Endothelial cell of umbilical vein (primary cell): ENCODE results near the gene NAP1L1. TPM values are rescaled to one million over a fixed set of nuclear protein-coding genes. Genes with fewer than 3 reads are reported as not detected.

Experiments used
- BruUV-seq: library from RNA; stranded (reverse); fragments of 400-500 nt; replicated peaks from 2 replicates; lab custom pipeline; 2021; lab: Mats Ljungman, UMichigan
- CTCF ChIA-PET: fragments of 300-600, 350-600 bp; sonication (Branson Sonifier 250); formaldehyde crosslinking; loops from one replicate; lab custom pipeline; 2021; ENCODE audit warnings: antibody characterized with exemption, inconsistent platforms; lab: Charles Lee
- POLR2A ChIA-PET: fragments of 300-600, 350-600 bp; sonication (Branson Sonifier 250); formaldehyde crosslinking; loops from one replicate; lab custom pipeline; 2021; ENCODE audit warnings: antibody characterized with exemption, inconsistent platforms; lab: Charles Lee
- DNase-seq: peaks from one replicate; pipeline ENCODE4 v3.0.0-alpha.2; 2011; ENCODE audit warnings: low read depth, low spot score
- FAIRE-seq: peaks from 2 replicates; lab custom pipeline; 2011; peaks lifted over from hg19 to GRCh38; lab: Jason Lieb, UNC
- H2AFZ ChIP-seq: 2 replicates; pipeline ENCODE4 v1.6.0; 2012; ENCODE audit warnings: low read depth, low read length, control low read depth, inconsistent platforms
- H3K27ac ChIP-seq: 2 replicates; pipeline ENCODE4 v1.5.1; 2011; ENCODE audit warnings: low read depth, mild to moderate bottlenecking, control low read depth, low read length, moderate library complexity; ENCODE audit not compliant: insufficient read depth
- H3K27me3 ChIP-seq, 2 experiments: 2 replicates each; pipeline versions ENCODE4 v1.6.0 to v1.6.1; 2011; ENCODE audit warnings: low read length in 2 of 2, mixed read lengths in 1 of 2; ENCODE audit not compliant: control insufficient read depth in 2 of 2, insufficient read depth in 2 of 2
- H3K36me3 ChIP-seq, 2 experiments: 2 replicates in 1 of 2; 3 replicates in 1 of 2; pipeline ENCODE4 v1.5.1; 2011; ENCODE audit warnings: low read length in 2 of 2, mild to moderate bottlenecking in 1 of 2, moderate library complexity in 1 of 2; ENCODE audit not compliant: control insufficient read depth in 2 of 2, insufficient read depth in 2 of 2; ENCODE audit errors: extremely low read depth in 1 of 2
- H3K4me1 ChIP-seq: 3 replicates; pipeline ENCODE4 v1.5.1; 2011; ENCODE audit warnings: mild to moderate bottlenecking, low read length; ENCODE audit not compliant: control insufficient read depth, insufficient read depth; ENCODE audit errors: extremely low read depth
- H3K4me2 ChIP-seq: 2 replicates; pipeline ENCODE4 v1.6.1; 2011; ENCODE audit warnings: low read length, control low read depth, mixed read lengths; ENCODE audit not compliant: insufficient read depth
- H3K4me3 ChIP-seq, 3 experiments: fragments of 200-600 bp in 1 of 3; sonication (generic), shearing (Covaris generic) in 1 of 3; replicated peaks in 1 of 3; 2 replicates each; pipeline ENCODE4 v1.5.1; 2011 to 2016; ENCODE audit warnings: control low read depth in 3 of 3, low read length in 3 of 3, mild to moderate bottlenecking in 2 of 3, inconsistent platforms in 1 of 3, low read depth in 1 of 3, moderate library complexity in 1 of 3; ENCODE audit not compliant: insufficient read depth in 1 of 3
- H3K79me2 ChIP-seq: 2 replicates; pipeline ENCODE4 v1.6.0; 2012; ENCODE audit warnings: low read length, inconsistent platforms; ENCODE audit not compliant: control insufficient read depth, insufficient read depth
- H3K9ac ChIP-seq: replicated peaks from 2 replicates; pipeline ENCODE3; 2011; ENCODE audit warnings: low read length, control low read depth; ENCODE audit not compliant: insufficient read depth; ENCODE audit errors: extremely low read depth
- H3K9me1 ChIP-seq: replicated peaks from 3 replicates; pipeline ENCODE4 v1.6.0; 2011; ENCODE audit warnings: mild to moderate bottlenecking, low read length; ENCODE audit not compliant: control insufficient read depth, insufficient read depth; ENCODE audit errors: extremely low read depth
- H3K9me3 ChIP-seq: replicated peaks from 2 replicates; pipeline ENCODE4 v1.5.1; 2012; ENCODE audit warnings: low read length, inconsistent platforms; ENCODE audit not compliant: control insufficient read depth, insufficient read depth
- H4K20me1 ChIP-seq: replicated peaks from 2 replicates; pipeline ENCODE3; 2011; ENCODE audit warnings: mild to moderate bottlenecking, low read length; ENCODE audit not compliant: control insufficient read depth, insufficient read depth; ENCODE audit errors: extremely low read depth
- CTCF ChIP-seq, 2 donors: IDR thresholded peaks; 1 replicate in 1 of 2; 2 replicates in 1 of 2; pipeline ENCODE4 v1.5.1; 2011; ENCODE audit warnings: low read length in 2 of 2, mild to moderate bottlenecking in 2 of 2, moderate library complexity in 2 of 2, control low read depth in 1 of 2, inconsistent platforms in 1 of 2, low read depth in 1 of 2; ENCODE audit not compliant: insufficient read depth in 1 of 2; ENCODE audit errors: extremely low read depth in 1 of 2
- FOS ChIP-seq: IDR thresholded peaks from 2 replicates; pipeline ENCODE4 v1.6.1; 2011; ENCODE audit warnings: mild to moderate bottlenecking, low read length, moderate library complexity, borderline replicate concordance; ENCODE audit not compliant: insufficient read depth
- JUN ChIP-seq: IDR thresholded peaks from 2 replicates; pipeline ENCODE4 v1.6.1; 2011; ENCODE audit warnings: borderline replicate concordance, low read depth; ENCODE audit not compliant: insufficient read length, insufficient read depth
- MYC ChIP-seq: IDR thresholded peaks from one replicate; pipeline ENCODE4 v1.6.1; 2011; ENCODE audit warnings: mild to moderate bottlenecking, low read depth, low read length
- POLR2A ChIP-seq: IDR thresholded peaks from 2 replicates; pipeline ENCODE4 v1.6.1; 2012; ENCODE audit warnings: low read depth, mild to moderate bottlenecking, control low read depth, low read length
- dilution Hi-C: fragments of 300-500 bp; cut with MboI; formaldehyde crosslinking; loops from one replicate; pipeline ENCODE4 v1.15.0; 2019; ENCODE audit warnings: low sequenced_read_pairs; ENCODE audit not compliant: extremely low pct_ligation_motif_present
- intact Hi-C: fragments of 100-400 bp; cut with micrococcal nuclease; formaldehyde crosslinking; loops from one replicate; pipeline ENCODE4 v1.10.0; 2022
- polyA plus RNA-seq, 4 experiments: library from polyadenylated mRNA; depleted of rRNA in 3 of 4; stranded (reverse) in 3 of 4; unstranded in 1 of 4; fragments of >200 nt; gene quantifications; 2 replicates each; pipeline versions ENCODE4 v1.2.1 to v1.2.3, GENCODE V29; 2011 to 2012; ENCODE audit warnings: missing spikeins in 1 of 4
- total RNA-seq: library from RNA; stranded (reverse); gene quantifications from 2 replicates; pipeline ENCODE4 v1.2.3, GENCODE V29; 2021

The NAP1L1 gene
- total and polyA plus RNA-seq, 2 donors (not counting 3 experiments of a cell fraction or from before 2014, with no cell fraction given) = 127 to 649 TPM

GRCh38 chr12:76037130-76038103 lies 47.1 kb downstream of the NAP1L1 start:
- Histone ChIP-seq H3K9ac (peak overlapping the region; percentile 71), H4K20me1 (no peaks in the 10 kb centered on the region), H3K9me3 (no peaks in the 10 kb centered on the region), H3K4me1 (peaks cover 26% of the 10 kb centered on the region), H3K4me2 (peak overlapping the region; percentile 86), H3K9me1 (no peaks in the 10 kb centered on the region), H3K4me3 (peak overlapping the region in 1 of 3 experiments; percentile 45), H3K79me2 (no peaks in the 10 kb centered on the region), H3K27me3 (no peaks in the 10 kb centered on the region), H3K27ac (peak overlapping the region; percentile 88), H2AFZ (no peak overlapping the region), H3K36me3 (no peaks in the 10 kb centered on the region)
- DNase-seq = peak; percentile 87
- TF ChIP-seq POLR2A = peak; percentile 60
- TF ChIP-seq CTCF (IDR thresholded peaks at IDR 0.05; ENCODE audit: extremely low read depth in 1 of 2, insufficient read depth in 1 of 2, low read depth in 1 of 2, low read length in 2 of 2) = peak; percentile 68 to 79
- TF ChIP-seq FOS = peak; percentile 53
- no peak for TF ChIP-seq MYC
- peak; percentile 72 for TF ChIP-seq JUN
- intact Hi-C loops = loop anchor here (1.0 to 10.0 kb wide), 10 partner anchors 253 to 703 kb away; partner anchors contain the start of genes GLIPR1L1, GLIPR1L2 and KRR1
- peak; percentile 80 for FAIRE-seq
- TSS peak; percentile 31 for BruUV-seq
- ChIA-PET CTCF (interaction anchor here (0.6 to 2.1 kb wide), 53 partner anchors 8 to 703 kb away, joined by 3 to 48 read pairs (median 4); partner anchors contain the start of genes BBS10, GLIPR1L1 and KRR1), POLR2A (no interaction called here)
- dilution Hi-C loops = loop anchor here (25.0 kb wide), 1 partner anchor 525 kb away; the partner anchor contains the start of gene KRR1
